Omental fat pad (tissue), 4 donors: ENCODE results near the gene NR1H3. TPM values are rescaled to one million over a fixed set of nuclear protein-coding genes. Genes with fewer than 3 reads are reported as not detected.

ENCODE experiments used
- ATAC-seq: fragments of 150-250 bp; one replicate; pipeline ENCODE4 v1.9.1; 2016; ENCODE audit warnings: mild to moderate bottlenecking, moderate library complexity; ENCODE audit not compliant: low FRiP score
- DNase-seq: peaks from one replicate; pipeline ENCODE4 v3.0.0-alpha.2; 2019; ENCODE audit warnings: low spot score
- CTCF ChIP-seq, 3 donors: fragments of 450-650 bp; IDR thresholded peaks; one replicate each; pipeline ENCODE4 v1.5.1; 2016 to 2017; ENCODE audit warnings: antibody characterized with exemption in 3 of 3, mild to moderate bottlenecking in 3 of 3, moderate library complexity in 2 of 3
- total RNA-seq, 4 donors: library from RNA; depleted of rRNA; stranded (reverse); fragments of >200 nt; gene quantifications; one replicate each; pipeline ENCODE4 v1.1.0, GENCODE V29; 2016

The NR1H3 gene
- total RNA-seq, 4 donors from 2014 or later = 68.6 to 228 (median 100) TPM

DNA sequence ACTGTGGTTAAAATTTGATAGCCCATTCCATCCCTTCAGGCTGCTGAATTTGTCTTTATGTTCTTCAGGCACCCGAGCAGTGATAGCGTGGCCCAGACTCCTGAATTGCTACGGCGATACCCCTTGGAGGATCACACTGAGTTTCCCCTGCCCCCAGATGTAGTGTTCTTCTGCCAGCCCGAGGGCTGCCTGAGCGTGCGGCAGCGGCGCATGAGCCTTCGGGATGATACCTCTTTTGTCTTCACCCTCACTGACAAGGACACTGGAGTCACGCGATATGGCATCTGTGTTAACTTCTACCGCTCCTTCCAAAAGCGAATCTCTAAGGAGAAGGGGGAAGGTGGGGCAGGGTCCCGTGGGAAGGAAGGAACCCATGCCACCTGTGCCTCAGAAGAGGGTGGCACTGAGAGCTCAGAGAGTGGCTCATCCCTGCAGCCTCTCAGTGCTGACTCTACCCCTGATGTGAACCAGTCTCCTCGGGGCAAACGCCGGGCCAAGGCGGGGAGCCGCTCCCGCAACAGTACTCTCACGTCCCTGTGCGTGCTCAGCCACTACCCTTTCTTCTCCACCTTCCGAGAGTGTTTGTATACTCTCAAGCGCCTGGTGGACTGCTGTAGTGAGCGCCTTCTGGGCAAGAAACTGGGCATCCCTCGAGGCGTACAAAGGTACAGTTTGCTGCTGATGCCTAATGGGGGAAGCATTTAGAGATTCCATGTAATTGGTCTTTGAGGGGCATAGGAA lies 16.9 kb downstream of the NR1H3 start:
- ATAC-seq = no peak
- no peak for TF ChIP-seq CTCF (IDR thresholded peaks at IDR 0.05)
- DNase-seq = no peak

GRCh38 chr11:47276923-47277322 lies 19.1 kb downstream of the NR1H3 start:
- ATAC-seq = no peak
- no peak for TF ChIP-seq CTCF (IDR thresholded peaks at IDR 0.05)

DNA sequence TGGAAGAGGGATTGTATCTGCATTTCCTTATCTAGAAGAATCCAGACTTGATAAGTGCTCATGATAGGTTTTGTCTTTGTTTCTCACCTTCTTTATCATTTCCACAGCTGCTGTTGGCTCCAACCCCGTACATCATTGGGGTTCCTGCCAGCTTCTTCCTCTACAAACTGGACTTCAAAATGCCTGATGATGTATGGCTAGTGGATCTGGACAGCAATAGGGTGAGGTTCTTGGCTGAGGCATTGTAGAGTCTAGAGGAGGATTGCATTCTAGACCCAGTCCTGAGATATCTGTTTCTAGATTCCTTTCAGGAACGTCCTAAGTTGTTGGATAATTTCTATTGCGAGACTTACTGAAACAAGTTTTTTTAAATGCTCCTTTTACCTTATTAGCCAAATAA lies 20.3 kb downstream of the NR1H3 start:
- TF ChIP-seq CTCF (IDR thresholded peaks at IDR 0.05) = no peak
- DNase-seq (no peak), ATAC-seq (no peak)

More at GRCh38 chr11:47276923-47277322, 19.1 kb downstream of the NR1H3 start:
- no peak for DNase-seq

DNA sequence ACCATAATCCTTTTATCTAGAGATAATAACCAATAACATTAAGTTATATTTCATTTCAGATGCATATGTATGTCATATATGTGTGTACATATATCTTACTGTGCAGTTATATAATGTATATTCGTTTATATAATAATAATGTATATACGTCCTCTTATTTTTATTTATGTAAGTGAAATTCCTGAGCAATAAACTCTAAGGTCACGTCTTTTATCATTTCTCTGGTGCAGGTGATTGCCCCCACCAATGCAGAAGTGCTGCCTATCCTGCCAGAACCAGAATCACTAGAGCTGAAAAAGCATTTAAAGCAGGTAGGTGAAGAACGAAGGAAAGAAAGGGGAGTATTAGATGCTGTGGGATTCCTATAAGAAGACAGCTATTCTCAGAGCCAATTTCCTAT lies 21.0 kb downstream of the NR1H3 start:
- DNase-seq (no peak), ATAC-seq (no peak)
- no peak for TF ChIP-seq CTCF (IDR thresholded peaks at IDR 0.05)

DNA sequence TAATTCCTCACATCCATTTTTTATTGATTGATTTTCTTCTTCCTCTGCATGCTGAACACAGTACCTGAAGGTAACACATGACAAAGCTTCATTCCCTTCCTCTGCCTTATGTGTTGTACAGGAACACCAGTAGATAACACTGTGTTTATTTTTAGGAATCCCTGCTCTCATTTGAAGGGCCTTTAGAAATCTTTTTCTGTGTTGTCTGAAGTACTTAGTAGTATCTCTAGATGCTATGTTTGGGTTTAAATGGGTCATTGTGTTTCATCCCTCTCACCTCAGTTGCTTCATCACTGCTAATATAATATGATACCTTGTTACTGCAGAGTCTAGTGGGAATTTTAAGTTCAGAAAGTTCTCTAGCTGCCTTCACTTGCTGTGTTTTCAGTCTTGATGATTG lies 22.3 kb downstream of the NR1H3 start:
- ATAC-seq (no peak), DNase-seq (no peak)
- TF ChIP-seq CTCF (IDR thresholded peaks at IDR 0.05) = no peak

DNA sequence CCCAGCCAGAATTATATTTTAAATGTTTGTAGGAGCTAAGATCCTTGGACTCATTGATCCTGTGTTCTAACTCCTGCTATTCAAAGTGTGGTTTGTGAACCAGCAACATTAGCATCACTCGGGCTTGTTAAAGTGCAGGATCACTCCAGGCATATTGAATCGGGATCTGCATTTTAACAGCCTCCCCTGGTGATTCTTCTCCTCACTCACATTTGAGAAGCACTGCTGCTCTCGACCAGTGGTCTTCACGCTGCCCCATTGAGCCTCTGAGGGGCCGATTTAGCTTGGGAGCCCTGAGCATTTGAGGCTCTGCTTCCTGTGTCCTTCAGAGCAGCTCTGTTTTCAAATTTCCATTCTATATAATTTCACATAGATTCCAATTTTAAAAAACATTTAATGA lies 23.1 kb downstream of the NR1H3 start:
- no peak for TF ChIP-seq CTCF (IDR thresholded peaks at IDR 0.05)
- no peak for DNase-seq
- ATAC-seq = no peak

DNA sequence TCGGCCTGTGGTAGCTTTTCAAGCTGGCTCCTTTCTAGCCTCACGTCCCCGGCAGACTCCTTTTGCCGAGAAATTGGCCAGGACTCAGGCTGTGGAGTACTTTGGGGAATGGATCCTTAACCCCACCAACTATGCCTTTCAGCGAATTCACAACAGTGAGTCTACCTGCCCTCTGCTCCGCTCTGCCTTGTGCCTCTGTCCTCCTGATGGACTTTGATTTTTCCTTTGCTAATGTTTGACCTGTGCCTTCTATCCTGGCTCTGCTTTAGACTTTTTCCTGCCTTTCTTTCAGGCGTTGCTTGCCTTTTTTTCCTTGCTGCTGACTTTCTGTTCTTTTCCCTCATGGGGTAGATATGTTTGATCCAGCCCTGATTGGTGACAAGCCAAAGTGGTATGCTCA lies 24.7 kb downstream of the NR1H3 start:
- ATAC-seq (no peak), DNase-seq (no peak)
- TF ChIP-seq CTCF (IDR thresholded peaks at IDR 0.05) = no peak
